UCSD-AML1 (cell line): Measurements from ENCODE around the gene RAB3B.
"Not testable (repeated sequence)": the region's sequence is repeated elsewhere in the genome, so short reads cannot be mapped to it uniquely, and the experiment has no call there.

Experiments used
- DNase-seq: peaks from one replicate; lab custom pipeline; 2025; ENCODE audit not compliant: unreplicated experiment; lab: John Stamatoyannopoulos, UW

RAB3B gene

GRCh38 chr1:51989582-51990477 is 670 bp downstream of the RAB3B start:
- DNase-seq = no peak

- no peak for DNase-seq
Observed at GRCh38 chr1:51988254-51988653, 2.2 kb downstream of the RAB3B start.

- DNase-seq = no peak
Observed at GRCh38 chr1:51986718-51987117, 3.8 kb downstream of the RAB3B start.

- DNase-seq = no peak
Observed at GRCh38 chr1:51982161-51982560, 8.3 kb downstream of the RAB3B start.

- no peak for DNase-seq
Observed at GRCh38 chr1:51981555-51981954, 8.9 kb downstream of the RAB3B start.

- DNase-seq = no peak
Observed at GRCh38 chr1:51978099-51978498, 12.4 kb downstream of the RAB3B start.

- no peak for DNase-seq
Observed at GRCh38 chr1:51976846-51977602, 13.5 kb downstream of the RAB3B start.

- no peak for DNase-seq
Observed at GRCh38 chr1:51973587-51974474, 16.7 kb downstream of the RAB3B start.

GRCh38 chr1:51969038-51969705 is 21.3 kb downstream of the RAB3B start:
- no peak for DNase-seq

GRCh38 chr1:51968632-51969031 is 21.9 kb downstream of the RAB3B start:
- no peak for DNase-seq

- DNase-seq = not testable (repeated sequence)
Observed at GRCh38 chr1:51967213-51967791, 23.2 kb downstream of the RAB3B start.

- no peak for DNase-seq
Observed at GRCh38 chr1:51966559-51966958, 23.9 kb downstream of the RAB3B start.

GRCh38 chr1:51964309-51964696 is 26.2 kb downstream of the RAB3B start:
- no peak for DNase-seq

- DNase-seq = no peak
Observed at GRCh38 chr1:51963592-51964308, 26.8 kb downstream of the RAB3B start.

- no peak for DNase-seq
Observed at GRCh38 chr1:51962486-51963356, 27.8 kb downstream of the RAB3B start.

- no peak for DNase-seq
Observed at GRCh38 chr1:51961954-51962353, 28.5 kb downstream of the RAB3B start.

GRCh38 chr1:51961231-51961630 is 29.3 kb downstream of the RAB3B start:
- no peak for DNase-seq

GRCh38 chr1:51960262-51960661 is 30.2 kb downstream of the RAB3B start:
- DNase-seq = no peak

- no peak for DNase-seq
Observed at GRCh38 chr1:51958824-51959223, 31.7 kb downstream of the RAB3B start.
